HepG2 (cell line): ENCODE results near the gene NUDT3. TPM values are rescaled to one million over a fixed set of nuclear protein-coding genes. Genes with fewer than 3 reads are reported as not detected.

ENCODE experiments used
- ADNP ChIP-seq: sonication (generic); formaldehyde crosslinking; IDR thresholded peaks from 2 replicates; pipeline ENCODE4 v1.4.0; 2020; ENCODE audit warnings: missing genetic modification reagents
- CERS6 ChIP-seq: sonication (generic); formaldehyde crosslinking; IDR thresholded peaks from 2 replicates; pipeline ENCODE4 v1.5.0; 2020; ENCODE audit warnings: missing genetic modification reagents
- JUN ChIP-seq: sonication (generic); formaldehyde crosslinking; IDR thresholded peaks from 2 replicates; pipeline ENCODE4 v1.4.0; 2020; ENCODE audit warnings: mild to moderate bottlenecking, missing genetic modification reagents
- MLLT10 ChIP-seq: sonication (generic); formaldehyde crosslinking; IDR thresholded peaks from 2 replicates; pipeline ENCODE4 v1.4.0; 2020; ENCODE audit warnings: missing genetic modification reagents
- RXRB ChIP-seq: IDR thresholded peaks from 2 replicates; pipeline ENCODE4 v1.6.1; 2016; ENCODE audit warnings: borderline replicate concordance, missing genetic modification reagents, missing compliant biosample characterization
- ZBTB8A ChIP-seq: sonication (generic); formaldehyde crosslinking; IDR thresholded peaks from 2 replicates; pipeline ENCODE4 v1.4.0; 2020; ENCODE audit warnings: mild to moderate bottlenecking, low read depth, missing genetic modification reagents, borderline replicate concordance
- ZMYM3 ChIP-seq: sonication (generic); formaldehyde crosslinking; IDR thresholded peaks from 2 replicates; pipeline ENCODE4 v1.5.1; 2020; ENCODE audit warnings: mild to moderate bottlenecking, missing genetic modification reagents
- ZMYM4 ChIP-seq: sonication (generic); formaldehyde crosslinking; IDR thresholded peaks from 2 replicates; pipeline ENCODE4 v1.8.1; 2023; ENCODE audit warnings: mild to moderate bottlenecking, missing genetic modification reagents
- ZNF329 ChIP-seq: sonication (generic); formaldehyde crosslinking; IDR thresholded peaks from 2 replicates; pipeline ENCODE4 v1.9.0; 2021; ENCODE audit warnings: low read depth, mild to moderate bottlenecking, missing genetic modification reagents
- ZNF44 ChIP-seq: sonication (generic); formaldehyde crosslinking; IDR thresholded peaks from 2 replicates; pipeline ENCODE4 v1.5.1; 2020; ENCODE audit warnings: mild to moderate bottlenecking, missing genetic modification reagents
- ZNF615 ChIP-seq: sonication (generic); formaldehyde crosslinking; IDR thresholded peaks from 2 replicates; pipeline ENCODE4 v1.5.0; 2020; ENCODE audit warnings: mild to moderate bottlenecking, missing genetic modification reagents, borderline replicate concordance
- polyA plus RNA-seq, 8 experiments: library from polyadenylated mRNA; depleted of rRNA in 3 of 8; stranded (reverse) in 7 of 8; unstranded in 1 of 8; fragments of >200 nt; fragmentation: Illumina TruSeq in 4 of 8; extraction: Trizol in 4 of 8; gene quantifications; 2 replicates each; pipeline versions ENCODE4 v1.2.1 to v1.2.3, GENCODE V29; 2011 to 2016; ENCODE audit warnings: low read depth in 4 of 8, missing spikeins in 1 of 8, mixed read lengths in 1 of 8; ENCODE audit not compliant: insufficient read depth in 1 of 8
- total RNA-seq, 5 experiments: library from RNA; depleted of rRNA; stranded (reverse); fragments of >200 nt; fragmentation: Illumina TruSeq; extraction: Trizol; gene quantifications; 2 replicates each; pipeline ENCODE4 v1.2.3, GENCODE V29; 2016; ENCODE audit warnings: low read depth in 1 of 5
- TF ChIP-seq, protein P1 (sequence below): IDR thresholded peaks from 2 replicates; pipeline ENCODE4 v1.6.1; 2016; ENCODE audit warnings: control low read depth
- TF ChIP-seq, protein P2 (sequence below): sonication (generic); formaldehyde crosslinking; IDR thresholded peaks from 2 replicates; pipeline ENCODE4 v1.5.0; 2020; ENCODE audit warnings: mild to moderate bottlenecking, missing genetic modification reagents, borderline replicate concordance
- TF ChIP-seq, protein P3 (sequence below): IDR thresholded peaks from 2 replicates; pipeline ENCODE4 v1.6.1; 2018; ENCODE audit warnings: missing genetic modification reagents, mild to moderate bottlenecking, missing compliant biosample characterization
- TF ChIP-seq, protein P4 (sequence below): sonication (generic); formaldehyde crosslinking; IDR thresholded peaks from 2 replicates; pipeline ENCODE4 v1.5.1; 2020; ENCODE audit warnings: missing genetic modification reagents, mild to moderate bottlenecking, borderline replicate concordance
- TF ChIP-seq, protein P5 (sequence below): sonication (generic); formaldehyde crosslinking; IDR thresholded peaks from 2 replicates; pipeline ENCODE4 v1.5.0; 2020; ENCODE audit warnings: missing genetic modification reagents, mild to moderate bottlenecking, borderline replicate concordance

Gene NUDT3
- total and polyA plus RNA-seq, 2 of the 13 experiments (the other 11 are each of a cell fraction or from before 2014, with no cell fraction given) = 20.2 to 20.6 TPM

GRCh38 chr6:34274129-34274528, 118.3 kb downstream of the NUDT3 start (continued):
- TF ChIP-seq ADNP (CRISPR knock-in tag) (0 out of 2 replicates have a peak, but pooled peaks have one; percentile 40), RXRB (CRISPR knock-in tag) (peak; percentile 40; the same call in 1 of the 2 replicates), ZBTB8A (CRISPR knock-in tag) (no peak), JUN (CRISPR knock-in tag) (no peak), ZNF44 (CRISPR knock-in tag) (no peak), ZNF615 (CRISPR knock-in tag) (no peak), CERS6 (CRISPR knock-in tag) (no peak), MLLT10 (CRISPR knock-in tag) (no peak), ZNF329 (CRISPR knock-in tag) (no peak), ZMYM4 (peak; percentile 50; the same call in 1 of the 2 replicates), ZMYM3 (CRISPR knock-in tag) (peak; percentile 81)
- TF ChIP-seq, protein P1, sequence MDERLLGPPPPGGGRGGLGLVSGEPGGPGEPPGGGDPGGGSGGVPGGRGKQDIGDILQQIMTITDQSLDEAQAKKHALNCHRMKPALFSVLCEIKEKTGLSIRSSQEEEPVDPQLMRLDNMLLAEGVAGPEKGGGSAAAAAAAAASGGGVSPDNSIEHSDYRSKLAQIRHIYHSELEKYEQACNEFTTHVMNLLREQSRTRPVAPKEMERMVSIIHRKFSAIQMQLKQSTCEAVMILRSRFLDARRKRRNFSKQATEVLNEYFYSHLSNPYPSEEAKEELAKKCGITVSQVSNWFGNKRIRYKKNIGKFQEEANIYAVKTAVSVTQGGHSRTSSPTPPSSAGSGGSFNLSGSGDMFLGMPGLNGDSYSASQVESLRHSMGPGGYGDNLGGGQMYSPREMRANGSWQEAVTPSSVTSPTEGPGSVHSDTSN (CRISPR knock-in tag) = 0 out of 2 replicates have a peak, but pooled peaks have one; percentile 11
- TF ChIP-seq, protein P2, sequence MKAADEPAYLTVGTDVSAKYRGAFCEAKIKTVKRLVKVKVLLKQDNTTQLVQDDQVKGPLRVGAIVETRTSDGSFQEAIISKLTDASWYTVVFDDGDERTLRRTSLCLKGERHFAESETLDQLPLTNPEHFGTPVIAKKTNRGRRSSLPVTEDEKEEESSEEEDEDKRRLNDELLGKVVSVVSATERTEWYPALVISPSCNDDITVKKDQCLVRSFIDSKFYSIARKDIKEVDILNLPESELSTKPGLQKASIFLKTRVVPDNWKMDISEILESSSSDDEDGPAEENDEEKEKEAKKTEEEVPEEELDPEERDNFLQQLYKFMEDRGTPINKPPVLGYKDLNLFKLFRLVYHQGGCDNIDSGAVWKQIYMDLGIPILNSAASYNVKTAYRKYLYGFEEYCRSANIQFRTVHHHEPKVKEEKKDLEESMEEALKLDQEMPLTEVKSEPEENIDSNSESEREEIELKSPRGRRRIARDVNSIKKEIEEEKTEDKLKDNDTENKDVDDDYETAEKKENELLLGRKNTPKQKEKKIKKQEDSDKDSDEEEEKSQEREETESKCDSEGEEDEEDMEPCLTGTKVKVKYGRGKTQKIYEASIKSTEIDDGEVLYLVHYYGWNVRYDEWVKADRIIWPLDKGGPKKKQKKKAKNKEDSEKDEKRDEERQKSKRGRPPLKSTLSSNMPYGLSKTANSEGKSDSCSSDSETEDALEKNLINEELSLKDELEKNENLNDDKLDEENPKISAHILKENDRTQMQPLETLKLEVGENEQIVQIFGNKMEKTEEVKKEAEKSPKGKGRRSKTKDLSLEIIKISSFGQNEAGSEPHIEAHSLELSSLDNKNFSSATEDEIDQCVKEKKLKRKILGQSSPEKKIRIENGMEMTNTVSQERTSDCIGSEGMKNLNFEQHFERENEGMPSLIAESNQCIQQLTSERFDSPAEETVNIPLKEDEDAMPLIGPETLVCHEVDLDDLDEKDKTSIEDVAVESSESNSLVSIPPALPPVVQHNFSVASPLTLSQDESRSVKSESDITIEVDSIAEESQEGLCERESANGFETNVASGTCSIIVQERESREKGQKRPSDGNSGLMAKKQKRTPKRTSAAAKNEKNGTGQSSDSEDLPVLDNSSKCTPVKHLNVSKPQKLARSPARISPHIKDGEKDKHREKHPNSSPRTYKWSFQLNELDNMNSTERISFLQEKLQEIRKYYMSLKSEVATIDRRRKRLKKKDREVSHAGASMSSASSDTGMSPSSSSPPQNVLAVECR (CRISPR knock-in tag) = no peak
- TF ChIP-seq, protein P3, sequence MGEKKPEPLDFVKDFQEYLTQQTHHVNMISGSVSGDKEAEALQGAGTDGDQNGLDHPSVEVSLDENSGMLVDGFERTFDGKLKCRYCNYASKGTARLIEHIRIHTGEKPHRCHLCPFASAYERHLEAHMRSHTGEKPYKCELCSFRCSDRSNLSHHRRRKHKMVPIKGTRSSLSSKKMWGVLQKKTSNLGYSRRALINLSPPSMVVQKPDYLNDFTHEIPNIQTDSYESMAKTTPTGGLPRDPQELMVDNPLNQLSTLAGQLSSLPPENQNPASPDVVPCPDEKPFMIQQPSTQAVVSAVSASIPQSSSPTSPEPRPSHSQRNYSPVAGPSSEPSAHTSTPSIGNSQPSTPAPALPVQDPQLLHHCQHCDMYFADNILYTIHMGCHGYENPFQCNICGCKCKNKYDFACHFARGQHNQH (CRISPR knock-in tag) = no peak
- TF ChIP-seq, protein P4, sequence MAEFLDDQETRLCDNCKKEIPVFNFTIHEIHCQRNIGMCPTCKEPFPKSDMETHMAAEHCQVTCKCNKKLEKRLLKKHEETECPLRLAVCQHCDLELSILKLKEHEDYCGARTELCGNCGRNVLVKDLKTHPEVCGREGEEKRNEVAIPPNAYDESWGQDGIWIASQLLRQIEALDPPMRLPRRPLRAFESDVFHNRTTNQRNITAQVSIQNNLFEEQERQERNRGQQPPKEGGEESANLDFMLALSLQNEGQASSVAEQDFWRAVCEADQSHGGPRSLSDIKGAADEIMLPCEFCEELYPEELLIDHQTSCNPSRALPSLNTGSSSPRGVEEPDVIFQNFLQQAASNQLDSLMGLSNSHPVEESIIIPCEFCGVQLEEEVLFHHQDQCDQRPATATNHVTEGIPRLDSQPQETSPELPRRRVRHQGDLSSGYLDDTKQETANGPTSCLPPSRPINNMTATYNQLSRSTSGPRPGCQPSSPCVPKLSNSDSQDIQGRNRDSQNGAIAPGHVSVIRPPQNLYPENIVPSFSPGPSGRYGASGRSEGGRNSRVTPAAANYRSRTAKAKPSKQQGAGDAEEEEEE (CRISPR knock-in tag) = no peak
- TF ChIP-seq, protein P5, sequence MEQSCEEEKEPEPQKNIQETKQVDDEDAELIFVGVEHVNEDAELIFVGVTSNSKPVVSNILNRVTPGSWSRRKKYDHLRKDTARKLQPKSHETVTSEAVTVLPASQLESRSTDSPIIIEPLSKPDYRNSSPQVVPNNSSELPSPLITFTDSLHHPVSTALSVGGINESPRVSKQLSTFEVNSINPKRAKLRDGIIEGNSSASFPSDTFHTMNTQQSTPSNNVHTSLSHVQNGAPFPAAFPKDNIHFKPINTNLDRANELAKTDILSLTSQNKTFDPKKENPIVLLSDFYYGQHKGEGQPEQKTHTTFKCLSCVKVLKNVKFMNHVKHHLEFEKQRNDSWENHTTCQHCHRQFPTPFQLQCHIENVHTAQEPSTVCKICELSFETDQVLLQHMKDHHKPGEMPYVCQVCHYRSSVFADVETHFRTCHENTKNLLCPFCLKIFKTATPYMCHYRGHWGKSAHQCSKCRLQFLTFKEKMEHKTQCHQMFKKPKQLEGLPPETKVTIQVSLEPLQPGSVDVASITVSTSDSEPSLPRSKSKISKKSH (CRISPR knock-in tag) = no peak
- TF ChIP-seq, all 625 proteins: peak for 16
